Neural crest cell (in vitro differentiated cells): ENCODE measurements around the gene PPP2R2B. TPM values are rescaled to one million over a fixed set of nuclear protein-coding genes. Genes with fewer than 3 reads are reported as not detected.

Experiments
- DNase-seq: peaks from one replicate; pipeline ENCODE4 v3.0.0; 2021; ENCODE audit warnings: low read depth, mixed read lengths, low spot score
- H3K27ac Mint-ChIP-seq: one replicate; pipeline ENCODE4 v1.8.0; 2021; ENCODE audit warnings: mild to moderate bottlenecking, mixed read lengths; ENCODE audit not compliant: unreplicated experiment
- H3K27me3 Mint-ChIP-seq: 2 replicates; pipeline ENCODE4 v1.8.0; 2021; ENCODE audit warnings: low read depth, mild to moderate bottlenecking, mixed read lengths
- H3K36me3 Mint-ChIP-seq: 2 replicates; pipeline ENCODE4 v1.8.0; 2021; ENCODE audit warnings: low read depth, mild to moderate bottlenecking, mixed read lengths
- H3K4me1 Mint-ChIP-seq: 2 replicates; pipeline ENCODE4 v1.8.0; 2021; ENCODE audit warnings: mixed read lengths
- H3K4me3 Mint-ChIP-seq: one replicate; pipeline ENCODE4 v1.8.0; 2021; ENCODE audit warnings: mild to moderate bottlenecking, mixed read lengths
- H3K9me3 Mint-ChIP-seq: 2 replicates; pipeline ENCODE4 v1.8.0; 2021; ENCODE audit warnings: mixed read lengths
- total RNA-seq: library from RNA; stranded (reverse); gene quantifications from 2 replicates; pipeline ENCODE4 v1.2.1, GENCODE V29; 2021
- TF ChIP-seq, protein P1 (sequence below): fragments of 200-600 bp; sonication (generic); conservative IDR thresholded peaks from 2 replicates; pipeline ENCODE4 v1.5.0; 2021; ENCODE audit warnings: antibody characterized with exemption, mild to moderate bottlenecking

Gene PPP2R2B
- total RNA-seq, 1 donor from 2014 or later, result 4.9 TPM

DNA sequence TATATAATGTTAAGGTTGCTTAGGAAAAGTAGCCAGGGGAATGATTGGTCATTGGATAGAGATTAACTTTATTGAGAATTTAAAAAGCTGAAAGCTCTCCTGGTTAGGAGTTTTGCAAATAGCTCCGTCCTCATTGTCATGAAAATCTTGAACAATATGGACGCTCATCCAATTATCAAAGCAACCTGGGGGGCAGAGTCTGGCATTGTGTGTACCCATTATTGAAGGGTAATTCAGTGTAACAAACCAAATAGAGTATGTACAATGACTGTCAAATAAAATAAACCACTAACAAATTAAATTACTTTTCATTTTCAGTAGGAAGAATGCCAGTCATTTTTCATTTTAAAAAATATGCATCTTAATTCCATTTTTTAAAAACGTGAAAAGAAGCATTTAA is 218.6 kb downstream of the PPP2R2B start:
- peaks cover 11% of the 10 kb centered on the region for H3K4me1 Mint-ChIP-seq
- TF ChIP-seq, protein P1, sequence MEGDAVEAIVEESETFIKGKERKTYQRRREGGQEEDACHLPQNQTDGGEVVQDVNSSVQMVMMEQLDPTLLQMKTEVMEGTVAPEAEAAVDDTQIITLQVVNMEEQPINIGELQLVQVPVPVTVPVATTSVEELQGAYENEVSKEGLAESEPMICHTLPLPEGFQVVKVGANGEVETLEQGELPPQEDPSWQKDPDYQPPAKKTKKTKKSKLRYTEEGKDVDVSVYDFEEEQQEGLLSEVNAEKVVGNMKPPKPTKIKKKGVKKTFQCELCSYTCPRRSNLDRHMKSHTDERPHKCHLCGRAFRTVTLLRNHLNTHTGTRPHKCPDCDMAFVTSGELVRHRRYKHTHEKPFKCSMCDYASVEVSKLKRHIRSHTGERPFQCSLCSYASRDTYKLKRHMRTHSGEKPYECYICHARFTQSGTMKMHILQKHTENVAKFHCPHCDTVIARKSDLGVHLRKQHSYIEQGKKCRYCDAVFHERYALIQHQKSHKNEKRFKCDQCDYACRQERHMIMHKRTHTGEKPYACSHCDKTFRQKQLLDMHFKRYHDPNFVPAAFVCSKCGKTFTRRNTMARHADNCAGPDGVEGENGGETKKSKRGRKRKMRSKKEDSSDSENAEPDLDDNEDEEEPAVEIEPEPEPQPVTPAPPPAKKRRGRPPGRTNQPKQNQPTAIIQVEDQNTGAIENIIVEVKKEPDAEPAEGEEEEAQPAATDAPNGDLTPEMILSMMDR, result no peak
- DNase-seq, result no peak
- H3K27ac Mint-ChIP-seq, result no peak overlapping the region
- H3K27me3 Mint-ChIP-seq, result no peaks in the 10 kb centered on the region
- peaks cover 2% of the 10 kb centered on the region for H3K36me3 Mint-ChIP-seq
- peaks cover 9% of the 10 kb centered on the region for H3K9me3 Mint-ChIP-seq
- H3K4me3 Mint-ChIP-seq, result no peak overlapping the region

DNA sequence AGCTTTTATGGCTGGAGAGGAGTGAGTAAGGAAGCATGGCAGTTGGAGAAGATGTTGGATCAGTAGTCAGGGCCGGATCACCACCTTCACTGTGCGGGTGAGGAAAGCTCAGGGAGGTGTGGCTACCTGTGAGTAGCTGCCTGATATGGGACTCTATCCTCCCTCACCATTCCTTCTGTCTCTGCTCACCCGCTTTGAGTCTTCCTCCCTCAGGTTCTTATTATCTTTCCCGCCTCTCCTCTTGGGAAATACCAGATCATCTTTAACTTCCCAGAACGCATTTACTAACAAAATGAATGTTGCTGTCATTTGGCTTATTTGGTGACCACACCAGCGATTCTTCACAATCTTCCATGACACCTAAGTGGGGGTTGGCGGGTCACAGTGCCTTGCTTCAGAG is 221.9 kb downstream of the PPP2R2B start:
- Mint-ChIP-seq H3K9me3 (no peaks in the 10 kb centered on the region), H3K4me3 (no peak overlapping the region), H3K27ac (no peak overlapping the region), H3K27me3 (no peaks in the 10 kb centered on the region), H3K4me1 (peaks cover 11% of the 10 kb centered on the region), H3K36me3 (no peaks in the 10 kb centered on the region)
- TF ChIP-seq, protein P1, result no peak
- no peak for DNase-seq

DNA sequence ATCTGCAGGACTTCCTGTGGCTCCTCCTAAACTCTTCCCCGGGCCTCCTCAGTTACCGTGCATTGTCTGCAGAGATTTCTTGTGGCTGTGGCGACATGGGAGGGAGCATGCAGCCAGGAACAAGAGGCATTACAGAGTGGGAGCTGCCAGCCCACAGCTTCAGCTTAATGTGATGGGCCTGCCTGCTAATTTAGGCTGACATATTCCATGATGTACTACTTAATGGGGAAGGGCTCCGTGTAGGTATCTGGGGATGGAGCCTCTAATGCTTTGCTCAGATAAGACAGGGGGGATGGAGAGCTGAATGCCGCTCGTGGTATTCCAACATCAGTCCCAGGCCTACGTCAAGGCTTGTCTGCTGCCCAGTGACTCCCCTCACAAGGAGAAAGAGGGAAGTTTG is 225.0 kb downstream of the PPP2R2B start:
- H3K27me3 Mint-ChIP-seq, result no peaks in the 10 kb centered on the region
- H3K9me3 Mint-ChIP-seq, result no peaks in the 10 kb centered on the region
- no peak for DNase-seq
- H3K4me1 Mint-ChIP-seq, result peaks cover 6% of the 10 kb centered on the region
- TF ChIP-seq, protein P1, result no peak
- no peak overlapping the region for H3K27ac Mint-ChIP-seq
- no peaks in the 10 kb centered on the region for H3K36me3 Mint-ChIP-seq
- H3K4me3 Mint-ChIP-seq, result no peak overlapping the region

DNA sequence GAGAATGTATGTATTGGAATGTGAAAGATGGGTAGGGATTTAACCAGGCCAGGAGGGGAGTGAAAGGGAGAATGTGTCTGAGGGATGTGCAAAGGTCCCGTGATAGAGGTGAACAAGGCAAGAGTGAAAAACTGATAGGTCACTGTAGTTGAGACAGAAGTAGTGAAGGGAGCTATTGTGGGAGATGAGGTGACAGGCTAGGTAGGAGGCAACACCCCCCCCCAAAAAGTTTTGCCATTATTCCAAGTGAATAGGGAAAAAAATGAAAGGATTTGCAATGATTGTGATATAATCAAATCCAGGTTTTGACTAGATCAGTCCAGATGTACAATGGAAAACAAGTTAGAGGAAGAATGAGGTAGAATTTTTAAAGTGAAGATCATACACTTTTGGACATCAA is 226.0 kb downstream of the PPP2R2B start:
- TF ChIP-seq, protein P1, result no peak
- DNase-seq, result no peak
- Mint-ChIP-seq H3K9me3 (no peaks in the 10 kb centered on the region), H3K4me1 (peaks cover 6% of the 10 kb centered on the region), H3K27ac (no peak overlapping the region), H3K4me3 (no peak overlapping the region), H3K27me3 (no peaks in the 10 kb centered on the region), H3K36me3 (no peaks in the 10 kb centered on the region)

DNA sequence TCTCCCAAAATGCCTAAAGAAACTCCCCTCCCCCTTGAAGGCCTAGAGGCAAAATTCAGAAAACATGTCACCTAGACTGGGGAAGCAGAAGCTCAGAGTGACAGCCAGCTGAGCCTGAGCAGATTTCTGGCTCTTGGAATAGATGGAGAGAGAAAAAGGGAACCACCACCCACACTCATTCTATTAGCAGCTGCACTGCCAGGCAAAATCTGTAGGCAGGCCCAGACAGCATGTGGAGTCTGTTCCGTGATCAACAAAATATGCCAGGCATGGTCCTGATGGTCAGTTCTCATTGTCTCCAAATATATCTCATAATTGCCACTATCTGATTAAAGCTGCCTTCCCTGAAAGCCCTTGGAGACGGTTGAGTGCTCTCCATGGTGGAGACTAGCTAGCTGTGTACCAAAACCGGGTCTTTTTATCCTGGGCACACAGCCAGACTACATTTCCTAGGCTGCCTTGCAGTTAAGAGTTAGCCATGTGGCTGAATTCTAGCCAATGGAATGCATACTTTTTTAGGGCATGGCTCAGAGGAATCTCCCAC is 230.8 kb downstream of the PPP2R2B start:
- TF ChIP-seq, protein P1, result no peak
- no peak overlapping the region for H3K27ac Mint-ChIP-seq

DNA sequence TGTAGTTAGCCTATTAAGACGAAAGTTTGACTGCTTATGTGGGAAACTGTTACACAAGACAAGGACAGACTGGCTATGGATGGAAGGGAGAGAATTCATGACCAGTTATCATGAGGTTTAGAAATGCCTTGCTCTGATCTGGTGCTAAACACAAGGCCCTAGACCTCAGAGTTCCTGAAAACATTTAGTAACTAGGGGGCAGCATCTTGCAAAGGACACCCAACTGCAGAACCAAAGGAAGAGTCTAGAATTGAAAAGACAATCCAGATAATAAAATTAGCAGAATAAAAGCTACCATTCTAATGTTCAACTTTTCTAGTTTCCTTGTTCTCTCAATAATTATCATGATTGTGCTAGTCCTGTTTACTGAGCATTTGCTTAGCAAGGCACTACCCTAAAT is 232.1 kb downstream of the PPP2R2B start:
- Mint-ChIP-seq H3K4me3 (no peak overlapping the region), H3K27ac (no peak overlapping the region), H3K4me1 (no peaks in the 10 kb centered on the region), H3K9me3 (no peaks in the 10 kb centered on the region), H3K27me3 (no peaks in the 10 kb centered on the region), H3K36me3 (no peaks in the 10 kb centered on the region)
- DNase-seq, result no peak
- TF ChIP-seq, protein P1, result no peak

More for the DNA sequence above, 230.8 kb downstream of the PPP2R2B start:
- no peaks in the 10 kb centered on the region for H3K36me3 Mint-ChIP-seq
- no peaks in the 10 kb centered on the region for H3K27me3 Mint-ChIP-seq
- H3K4me3 Mint-ChIP-seq, result no peak overlapping the region
- no peaks in the 10 kb centered on the region for H3K4me1 Mint-ChIP-seq
- H3K9me3 Mint-ChIP-seq, result no peaks in the 10 kb centered on the region
- no peak for DNase-seq
